ENCODE data around the gene DNAH17. TPM values are rescaled to one million over a fixed set of nuclear protein-coding genes. Genes with fewer than 3 reads are reported as not detected.

Gene DNAH17
- total and polyA plus RNA-seq, 2 of the 13 experiments (the other 11 are each of a cell fraction or from before 2014, with no cell fraction given): 0.86 to 1.6 TPM

GRCh38 chr17:78600181-78600721 lies 23.1 kb upstream of the DNAH17 start (continued):
- 0 out of 2 replicates have a peak, but pooled peaks have one; percentile 50 for TF ChIP-seq ZNF17 (CRISPR knock-in tag; IDR thresholded peaks at IDR 0.05)
- 0 out of 2 replicates have a peak, but pooled peaks have one; percentile 24 for TF ChIP-seq ZNF501 (CRISPR knock-in tag; IDR thresholded peaks at IDR 0.05)
- peak; percentile 56 for TF ChIP-seq CREB1 (IDR thresholded peaks at IDR 0.05)
- no peak for TF ChIP-seq CREB1 (CRISPR knock-in tag; IDR thresholded peaks at IDR 0.05)
- TF ChIP-seq ZNF687 (CRISPR knock-in tag; IDR thresholded peaks at IDR 0.05): peak; percentile 34; the same call in 1 of the 2 replicates
- 0 out of 2 replicates have a peak, but pooled peaks have one; percentile 31 for TF ChIP-seq ZFP91 (CRISPR knock-in tag; IDR thresholded peaks at IDR 0.05; ENCODE audit: borderline replicate concordance)

GRCh38 chr17:78599419-78599818 lies 22.2 kb upstream of the DNAH17 start:
- ATAC-seq: no peak
- H3K27me3 ChIP-seq (ENCODE audit: control insufficient read depth in 1 of 2, insufficient read depth in 2 of 2, low read length in 2 of 2): no peaks in the 10 kb centered on the region
- no TSS peak for BruUV-seq (replicated peaks)
- TF ChIP-seq MXD3 (CRISPR knock-in tag; IDR thresholded peaks at IDR 0.05): no peak
- peak; percentile 83 for TF ChIP-seq CEBPB (IDR thresholded peaks at IDR 0.05; ENCODE audit: borderline replicate concordance, low read depth, low read length)
- TF ChIP-seq ATF4 (CRISPR knock-in tag; IDR thresholded peaks at IDR 0.05): peak; percentile 66 to 96; a peak in 3 of 4 replicates
- TF ChIP-seq CEBPG (CRISPR knock-in tag; IDR thresholded peaks at IDR 0.05): peak; percentile 74
- peak; percentile 86 for TF ChIP-seq ATF7 (IDR thresholded peaks at IDR 0.05)
- no peak for TF ChIP-seq ATF7 (CRISPR knock-in tag; IDR thresholded peaks at IDR 0.05)
- no peak for TF ChIP-seq ZNF563 (CRISPR knock-in tag; IDR thresholded peaks at IDR 0.05)
- TF ChIP-seq SP5 (CRISPR knock-in tag; IDR thresholded peaks at IDR 0.05; ENCODE audit: borderline replicate concordance, low read depth): no peak
- no peak overlapping the region for H2AFZ ChIP-seq (ENCODE audit: low read length)
- ChIA-PET CTCF (ENCODE audit: low intra/inter-chr PET ratio, low total read pairs) (no interaction called here), POLR2A (no interaction called here)
- intact Hi-C loops (cut with micrococcal nuclease; ENCODE audit: unreplicated experiment): no loop called here
- H3K79me2 ChIP-seq (ENCODE audit: insufficient read depth, low read length): no peaks in the 10 kb centered on the region
- no peak overlapping the region for H3K9ac ChIP-seq (ENCODE audit: insufficient read depth, low read depth, low read length)
- H3K4me1 ChIP-seq (ENCODE audit: insufficient read depth, low read length): peaks cover 84% of the 10 kb centered on the region
- no peaks in the 10 kb centered on the region for H4K20me1 ChIP-seq (ENCODE audit: insufficient read depth, low read length)
- H3K4me3 ChIP-seq (replicated peaks in 1 of 3; ENCODE audit: insufficient read depth in 1 of 3, low read depth in 2 of 3, low read length in 3 of 3): no peak overlapping the region
- H3K4me2 ChIP-seq (ENCODE audit: low read depth, low read length): no peak overlapping the region
- no peak overlapping the region for H3K27ac ChIP-seq (ENCODE audit: extremely low read length, insufficient read depth, low read length)
- H3K36me3 ChIP-seq (replicated peaks in 1 of 2; ENCODE audit: control insufficient read depth in 1 of 2, insufficient read depth in 2 of 2, low read length in 2 of 2): no peaks in the 10 kb centered on the region
- H3K9me3 ChIP-seq (ENCODE audit: low read length): no peaks in the 10 kb centered on the region
- no peak for DNase-seq (ENCODE audit: low spot score)
- in situ Hi-C loops (cut with HindIII; ENCODE audit: extremely low pct_ligation_motif_present, low pct_unique_long_range_greater_than_20kb): no loop called here
- 94% methylated on average over 5 of the region's 5 CpGs for WGBS (ENCODE audit: low lambda C conversion rate)
- no peak for FAIRE-seq

All from HepG2 (cell line).